ENCODE results near the gene MSH5.
"Not testable (repeated sequence)": the region's sequence is repeated elsewhere in the genome, so short reads cannot be mapped to it uniquely, and the experiment has no call there.

Gene MSH5

DNA sequence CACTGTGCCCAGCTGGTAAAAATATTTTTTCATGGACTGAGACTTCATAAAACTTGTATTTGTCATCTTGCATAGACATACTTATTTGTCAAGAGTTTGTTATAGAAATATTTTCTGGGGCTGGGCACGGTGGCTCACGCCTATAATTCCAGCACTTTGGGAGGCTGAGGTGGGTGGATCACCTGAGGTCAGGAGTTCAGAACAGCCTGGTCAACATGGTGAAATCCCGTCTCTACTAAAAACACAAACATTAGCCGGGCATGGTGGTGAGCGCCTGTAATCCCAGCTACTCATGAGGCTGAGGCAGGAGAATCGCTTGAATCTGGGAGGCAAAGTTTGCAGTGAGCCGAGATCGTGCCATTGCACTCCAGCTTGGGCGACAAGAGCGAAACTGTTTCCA, 68.8 kb downstream of the MSH5 start:
- H3K9me3 ChIP-seq (ENCODE audit: control insufficient read depth, insufficient read depth, low read length); H3K4me1 ChIP-seq (ENCODE audit: control insufficient read depth, insufficient read depth, low read length): not testable (repeated sequence)

DNA sequence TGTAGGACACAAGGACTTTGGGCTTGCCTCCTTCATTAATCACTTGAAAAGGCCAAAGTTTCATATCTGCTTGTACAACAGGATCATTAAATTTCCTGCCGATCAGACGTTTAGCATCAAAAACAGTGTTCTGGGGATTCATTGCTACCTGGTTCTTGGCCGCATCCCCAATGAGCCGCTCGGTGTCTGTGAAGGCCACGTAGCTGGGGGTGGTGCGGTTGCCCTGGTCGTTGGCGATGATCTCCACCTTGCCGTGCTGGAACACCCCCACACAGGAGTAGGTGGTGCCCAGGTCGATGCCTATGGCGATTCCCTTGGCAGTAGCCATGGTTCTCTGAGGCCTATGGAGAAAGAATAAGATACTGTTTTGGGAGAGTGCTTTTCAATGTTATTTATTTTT, 71.8 kb downstream of the MSH5 start:
- Histone ChIP-seq H3K9ac (ENCODE audit: low read depth, low read length) (no peak overlapping the region), H3K27me3 (ENCODE audit: control insufficient read depth, insufficient read depth, low read length) (no peaks in the 10 kb centered on the region), H3K4me1 (ENCODE audit: control insufficient read depth, insufficient read depth, low read length) (no peaks in the 10 kb centered on the region), H3K36me3 (ENCODE audit: control insufficient read depth, insufficient read depth, low read length) (no peaks in the 10 kb centered on the region), H3K9me3 (ENCODE audit: control insufficient read depth, insufficient read depth, low read length) (no peaks in the 10 kb centered on the region), H3K4me3 (ENCODE audit: low read depth, low read length) (no peak overlapping the region)

More for the DNA sequence above, 68.8 kb downstream of the MSH5 start:
- H3K36me3 ChIP-seq (ENCODE audit: control insufficient read depth, insufficient read depth, low read length); H3K4me3 ChIP-seq (ENCODE audit: low read depth, low read length); H3K27me3 ChIP-seq (ENCODE audit: control insufficient read depth, insufficient read depth, low read length); H3K9ac ChIP-seq (ENCODE audit: low read depth, low read length): not testable (repeated sequence)

Data from iPS-15b (cell line).